SK-N-SH treated with all-trans-retinoic acid at 6 μM for 48 hours (cell line): ENCODE measurements around the gene ZFYVE28.

Experiments
- BACH2 ChIP-seq: fragments of 250-450 bp; sonication (Bioruptor Pico); IDR thresholded peaks from 2 replicates; pipeline ENCODE4 v1.9.0; 2021; ENCODE audit warnings: mild to moderate bottlenecking, borderline replicate concordance
- ESRRG ChIP-seq: fragments of 250-450 bp; sonication (Bioruptor Pico); IDR thresholded peaks from 2 replicates; pipeline ENCODE4 v1.6.1; 2021; ENCODE audit warnings: mild to moderate bottlenecking
- ZFP3 ChIP-seq: fragments of 250-450 bp; sonication (Bioruptor Pico); IDR thresholded peaks from 2 replicates; pipeline ENCODE4 v1.5.0; 2020; ENCODE audit warnings: mild to moderate bottlenecking, moderate library complexity

GRCh38 chr4:2247128-2248043, 171.1 kb downstream of the ZFYVE28 start:
- no peak for TF ChIP-seq BACH2 (CRISPR knock-in tag)
- TF ChIP-seq ZFP3 (CRISPR knock-in tag): no peak
- TF ChIP-seq ESRRG: no peak
